DND-41 (cell line): Measurements from ENCODE around the gene YARS1.

Experiments used
- ATAC-seq: fragments of 200-7000 bp; cut with Tn5 transposase; 3 replicates; pipeline ENCODE4 v1.9.1; 2021; ENCODE audit warnings: low read depth; ENCODE audit not compliant: insufficient read depth
- DNase-seq: peaks from one replicate; pipeline ENCODE4 v3.0.0-alpha.2; 2020
- H2AFZ ChIP-seq: 2 replicates; pipeline ENCODE4 v1.6.0; 2012; ENCODE audit warnings: low read depth, low read length
- H3K27ac ChIP-seq: 2 replicates; pipeline ENCODE4 v1.5.1; 2012; ENCODE audit warnings: low read length, inconsistent platforms
- H3K27me3 ChIP-seq: fragments of 200-600 bp; sonication (generic); 2 replicates; pipeline ENCODE4 v1.6.0; 2012; ENCODE audit warnings: low read length, mild to moderate bottlenecking, inconsistent platforms; ENCODE audit not compliant: insufficient read depth, poor library complexity
- H3K36me3 ChIP-seq: 2 replicates; pipeline ENCODE4 v1.5.1; 2012; ENCODE audit warnings: low read length, inconsistent platforms; ENCODE audit not compliant: insufficient read depth
- H3K4me1 ChIP-seq: 2 replicates; pipeline ENCODE4 v1.5.1; 2012; ENCODE audit warnings: mild to moderate bottlenecking, low read length; ENCODE audit not compliant: insufficient read depth
- H3K4me2 ChIP-seq: 2 replicates; pipeline ENCODE4 v1.6.0; 2012; ENCODE audit warnings: mild to moderate bottlenecking, moderate library complexity, low read length, inconsistent platforms; ENCODE audit not compliant: insufficient read depth
- H3K4me3 ChIP-seq, 2 experiments: fragments of 200-600 bp in 1 of 2; shearing (Covaris generic) in 1 of 2; 2 replicates each; pipeline ENCODE4 v1.5.1; 2012 to 2016; ENCODE audit warnings: inconsistent platforms in 2 of 2, low read length in 2 of 2, mild to moderate bottlenecking in 2 of 2, low read depth in 1 of 2, moderate library complexity in 1 of 2
- H3K79me2 ChIP-seq: 2 replicates; pipeline ENCODE4 v1.6.0; 2012; ENCODE audit warnings: low read length, inconsistent platforms; ENCODE audit not compliant: insufficient read depth
- H3K9ac ChIP-seq: 2 replicates; pipeline ENCODE4 v1.6.0; 2012; ENCODE audit warnings: low read depth, mild to moderate bottlenecking, inconsistent platforms, low read length, moderate library complexity
- H3K9me3 ChIP-seq: 2 replicates; pipeline ENCODE4 v1.5.1; 2012; ENCODE audit warnings: low read length, moderate library complexity, mild to moderate bottlenecking, inconsistent platforms; ENCODE audit not compliant: insufficient read depth, severe bottlenecking
- H4K20me1 ChIP-seq: 2 replicates; pipeline ENCODE4 v1.6.0; 2012; ENCODE audit warnings: low read length; ENCODE audit not compliant: insufficient read depth
- EZH2 ChIP-seq: IDR thresholded peaks from 3 replicates; pipeline ENCODE4 v1.6.1; 2012; ENCODE audit warnings: borderline replicate concordance, low read depth, mild to moderate bottlenecking, moderate library complexity, low read length, inconsistent platforms; ENCODE audit not compliant: severe bottlenecking
- TF ChIP-seq, protein P1 (sequence below): IDR thresholded peaks from 2 replicates; pipeline ENCODE4 v1.5.1; 2012; ENCODE audit warnings: borderline replicate concordance, low read length, moderate library complexity, mild to moderate bottlenecking; ENCODE audit not compliant: poor library complexity, severe bottlenecking; ENCODE audit errors: extremely low read depth

YARS1 gene

GRCh38 chr1:32725615-32725982 lies 91.6 kb downstream of the YARS1 start:
- Histone ChIP-seq H3K79me2 (no peaks in the 10 kb centered on the region), H3K27ac (no peak overlapping the region), H3K36me3 (no peaks in the 10 kb centered on the region), H3K4me2 (no peak overlapping the region), H3K9me3 (no peaks in the 10 kb centered on the region), H3K27me3 (no peaks in the 10 kb centered on the region), H3K4me1 (peaks cover 13% of the 10 kb centered on the region), H3K9ac (no peak overlapping the region), H3K4me3 (no peak overlapping the region), H2AFZ (no peak overlapping the region), H4K20me1 (no peaks in the 10 kb centered on the region)
- no peak for DNase-seq
- TF ChIP-seq, protein P1, sequence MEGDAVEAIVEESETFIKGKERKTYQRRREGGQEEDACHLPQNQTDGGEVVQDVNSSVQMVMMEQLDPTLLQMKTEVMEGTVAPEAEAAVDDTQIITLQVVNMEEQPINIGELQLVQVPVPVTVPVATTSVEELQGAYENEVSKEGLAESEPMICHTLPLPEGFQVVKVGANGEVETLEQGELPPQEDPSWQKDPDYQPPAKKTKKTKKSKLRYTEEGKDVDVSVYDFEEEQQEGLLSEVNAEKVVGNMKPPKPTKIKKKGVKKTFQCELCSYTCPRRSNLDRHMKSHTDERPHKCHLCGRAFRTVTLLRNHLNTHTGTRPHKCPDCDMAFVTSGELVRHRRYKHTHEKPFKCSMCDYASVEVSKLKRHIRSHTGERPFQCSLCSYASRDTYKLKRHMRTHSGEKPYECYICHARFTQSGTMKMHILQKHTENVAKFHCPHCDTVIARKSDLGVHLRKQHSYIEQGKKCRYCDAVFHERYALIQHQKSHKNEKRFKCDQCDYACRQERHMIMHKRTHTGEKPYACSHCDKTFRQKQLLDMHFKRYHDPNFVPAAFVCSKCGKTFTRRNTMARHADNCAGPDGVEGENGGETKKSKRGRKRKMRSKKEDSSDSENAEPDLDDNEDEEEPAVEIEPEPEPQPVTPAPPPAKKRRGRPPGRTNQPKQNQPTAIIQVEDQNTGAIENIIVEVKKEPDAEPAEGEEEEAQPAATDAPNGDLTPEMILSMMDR = no peak
- no peak for TF ChIP-seq EZH2
- no peak for ATAC-seq
